SU-DHL-6 (cell line): Measurements from ENCODE around the gene ANKRD44.

Experiments used
- H2AFZ ChIP-seq: fragments of 200-600 bp; sonication (generic); 2 replicates; pipeline ENCODE4 v1.6.1; 2014; ENCODE audit warnings: low read depth, mild to moderate bottlenecking, moderate library complexity, mixed read lengths, antibody characterized with exemption, low read length; ENCODE audit not compliant: severe bottlenecking
- H3F3A ChIP-seq: fragments of 200-600 bp; shearing (Covaris generic); 2 replicates; pipeline ENCODE4 v1.6.0; 2016; ENCODE audit warnings: antibody characterized with exemption, mild to moderate bottlenecking; ENCODE audit not compliant: insufficient read depth
- H3K27ac ChIP-seq: fragments of 200-600 bp; sonication (generic); 2 replicates; pipeline ENCODE4 v1.5.1; 2016; ENCODE audit warnings: low read depth, mild to moderate bottlenecking, low read length, moderate library complexity, mixed read lengths
- H3K27me3 ChIP-seq: fragments of 200-600 bp; sonication (generic), shearing (Covaris generic); 2 replicates; pipeline ENCODE4 v1.6.0; 2014; ENCODE audit warnings: mild to moderate bottlenecking, low read length
- H3K36me3 ChIP-seq: fragments of 200-600 bp; sonication (generic); 2 replicates; pipeline ENCODE4 v1.6.1; 2014; ENCODE audit warnings: mild to moderate bottlenecking, low read length, mixed read lengths
- H3K4me2 ChIP-seq: fragments of 300-600, 200-600 bp; shearing (Covaris generic), sonication (generic); 2 replicates; pipeline ENCODE4 v1.6.0; 2014; ENCODE audit warnings: low read length, low read depth, mild to moderate bottlenecking; ENCODE audit not compliant: poor library complexity, severe bottlenecking
- H3K4me3 ChIP-seq: fragments of 200-600 bp; sonication (generic); 2 replicates; pipeline ENCODE4 v1.5.1; 2014; ENCODE audit warnings: antibody characterized with exemption, low read length, mild to moderate bottlenecking, mixed read lengths; ENCODE audit not compliant: insufficient read depth, poor library complexity, severe bottlenecking
- H3K79me2 ChIP-seq: fragments of 200-600 bp; sonication (generic); 2 replicates; pipeline ENCODE4 v1.6.1; 2014; ENCODE audit warnings: mild to moderate bottlenecking, low read length, moderate library complexity; ENCODE audit not compliant: insufficient read depth
- H3K9ac ChIP-seq: fragments of 200-600 bp; sonication (generic); 2 replicates; pipeline ENCODE4 v1.7.0; 2014; ENCODE audit warnings: mild to moderate bottlenecking, low read length
- H3K9me2 ChIP-seq: fragments of 200-600 bp; sonication (generic); replicated peaks from 2 replicates; pipeline ENCODE4 v1.6.1; 2014; ENCODE audit warnings: low read length; ENCODE audit not compliant: insufficient read depth
- H3K9me3 ChIP-seq: fragments of 200-600 bp; sonication (generic); 2 replicates; pipeline ENCODE4 v1.6.1; 2014; ENCODE audit warnings: low read length, mixed read lengths; ENCODE audit not compliant: insufficient read depth
- H4K20me1 ChIP-seq: fragments of 200-600 bp; sonication (generic); 2 replicates; pipeline ENCODE4 v1.6.1; 2014; ENCODE audit warnings: low read depth, mild to moderate bottlenecking, antibody characterized with exemption, low read length, moderate library complexity, mixed read lengths
- EZH2phosphoT487 ChIP-seq: fragments of 200-600 bp; sonication (generic), shearing (Covaris generic); conservative IDR thresholded peaks from 2 replicates; pipeline ENCODE4 v1.6.1; 2018; ENCODE audit warnings: mild to moderate bottlenecking, antibody characterized with exemption, low read length, moderate library complexity, mixed read lengths
- TF ChIP-seq, protein P1 (sequence below): fragments of 200-600 bp; sonication (generic); IDR thresholded peaks from one replicate; pipeline ENCODE4 v1.5.1; 2017; ENCODE audit warnings: antibody characterized with exemption, mild to moderate bottlenecking, low read length, moderate library complexity; ENCODE audit not compliant: insufficient read depth, poor library complexity, severe bottlenecking

The ANKRD44 gene

DNA sequence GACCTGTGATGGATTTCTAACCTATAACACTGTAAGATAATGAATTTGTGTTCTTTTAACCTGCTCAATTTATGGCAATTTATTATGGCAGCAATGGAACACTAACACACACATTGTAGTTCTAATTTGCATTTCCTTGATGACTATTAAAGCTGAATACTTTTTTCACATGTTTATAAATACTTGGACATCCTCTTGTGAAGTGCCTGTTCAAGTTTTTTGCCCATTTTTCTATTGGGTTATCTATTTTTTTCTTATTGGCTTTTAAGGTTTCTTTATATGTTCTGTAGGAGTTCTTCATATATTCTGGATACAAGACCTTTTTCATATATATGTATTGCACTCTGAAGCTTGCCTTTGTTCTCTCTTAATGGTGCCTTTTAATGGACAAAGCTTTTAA lies 255.5 kb downstream of the ANKRD44 start:
- H3K27ac ChIP-seq = no peak overlapping the region
- H4K20me1 ChIP-seq = no peaks in the 10 kb centered on the region
- no peak for TF ChIP-seq EZH2phosphoT487
- TF ChIP-seq, protein P1, sequence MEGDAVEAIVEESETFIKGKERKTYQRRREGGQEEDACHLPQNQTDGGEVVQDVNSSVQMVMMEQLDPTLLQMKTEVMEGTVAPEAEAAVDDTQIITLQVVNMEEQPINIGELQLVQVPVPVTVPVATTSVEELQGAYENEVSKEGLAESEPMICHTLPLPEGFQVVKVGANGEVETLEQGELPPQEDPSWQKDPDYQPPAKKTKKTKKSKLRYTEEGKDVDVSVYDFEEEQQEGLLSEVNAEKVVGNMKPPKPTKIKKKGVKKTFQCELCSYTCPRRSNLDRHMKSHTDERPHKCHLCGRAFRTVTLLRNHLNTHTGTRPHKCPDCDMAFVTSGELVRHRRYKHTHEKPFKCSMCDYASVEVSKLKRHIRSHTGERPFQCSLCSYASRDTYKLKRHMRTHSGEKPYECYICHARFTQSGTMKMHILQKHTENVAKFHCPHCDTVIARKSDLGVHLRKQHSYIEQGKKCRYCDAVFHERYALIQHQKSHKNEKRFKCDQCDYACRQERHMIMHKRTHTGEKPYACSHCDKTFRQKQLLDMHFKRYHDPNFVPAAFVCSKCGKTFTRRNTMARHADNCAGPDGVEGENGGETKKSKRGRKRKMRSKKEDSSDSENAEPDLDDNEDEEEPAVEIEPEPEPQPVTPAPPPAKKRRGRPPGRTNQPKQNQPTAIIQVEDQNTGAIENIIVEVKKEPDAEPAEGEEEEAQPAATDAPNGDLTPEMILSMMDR = no peak

DNA sequence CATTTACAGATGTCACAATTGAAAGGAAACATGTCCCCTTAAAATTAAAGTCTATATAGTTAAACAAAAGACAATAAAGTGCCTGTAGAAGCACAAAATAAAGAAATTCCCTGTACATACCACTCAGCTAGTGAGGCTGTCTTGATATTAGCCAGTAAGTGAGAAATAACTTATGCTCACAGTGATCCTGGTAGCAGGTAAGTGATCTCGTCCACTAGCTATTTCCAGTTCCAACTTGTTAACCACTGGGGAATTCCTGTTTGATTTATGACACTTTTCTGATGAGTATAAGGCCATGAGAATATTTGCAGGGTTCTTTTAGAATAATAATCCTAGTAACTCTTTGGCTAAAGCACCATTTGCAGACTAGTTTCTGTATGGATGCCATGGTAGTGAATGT lies 256.1 kb downstream of the ANKRD44 start:
- no peak for TF ChIP-seq EZH2phosphoT487
- TF ChIP-seq, protein P1 = no peak
- H3K9me3 ChIP-seq = no peaks in the 10 kb centered on the region; the same call in 1 of the 2 replicates
- no peak overlapping the region for H3K4me2 ChIP-seq
- H2AFZ ChIP-seq = no peak overlapping the region
- no peaks in the 10 kb centered on the region for H3K79me2 ChIP-seq
- no peak overlapping the region for H3K27ac ChIP-seq
- H4K20me1 ChIP-seq = no peaks in the 10 kb centered on the region
- no peak overlapping the region for H3K4me3 ChIP-seq
- no peaks in the 10 kb centered on the region for H3K9me2 ChIP-seq
- H3F3A ChIP-seq = no peaks in the 10 kb centered on the region
- H3K27me3 ChIP-seq = no peaks in the 10 kb centered on the region
- H3K36me3 ChIP-seq = peaks cover 22% of the 10 kb centered on the region
- H3K9ac ChIP-seq = no peak overlapping the region

More for the DNA sequence above, 255.5 kb downstream of the ANKRD44 start:
- H3K36me3 ChIP-seq = peaks cover 22% of the 10 kb centered on the region
- no peak overlapping the region for H3K9ac ChIP-seq
- H3K27me3 ChIP-seq = no peaks in the 10 kb centered on the region
- no peak overlapping the region for H2AFZ ChIP-seq
- no peaks in the 10 kb centered on the region for H3K79me2 ChIP-seq
- no peak overlapping the region for H3K4me3 ChIP-seq
- H3K9me2 ChIP-seq = no peaks in the 10 kb centered on the region
- H3K9me3 ChIP-seq = no peaks in the 10 kb centered on the region; the same call in 1 of the 2 replicates
- no peak overlapping the region for H3K4me2 ChIP-seq
- no peaks in the 10 kb centered on the region for H3F3A ChIP-seq

DNA sequence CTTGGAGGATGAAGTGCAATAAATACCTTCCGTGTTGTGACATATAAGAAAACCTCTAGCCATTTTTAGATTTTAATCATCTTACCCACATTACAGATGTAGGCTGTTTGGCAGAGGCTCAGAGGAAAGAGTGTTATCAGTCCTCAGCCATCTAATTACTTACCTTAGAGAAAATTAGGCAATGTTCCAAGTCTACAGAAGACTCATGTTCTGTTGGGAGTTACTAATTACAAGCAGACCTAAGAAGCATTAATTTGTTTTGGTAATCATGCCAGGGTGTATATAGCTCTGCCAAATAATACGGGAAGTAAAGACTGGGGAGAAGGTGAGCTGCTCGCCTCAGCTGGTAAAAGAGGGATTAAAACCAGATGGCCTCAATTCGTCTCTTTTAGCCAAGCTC lies 258.2 kb downstream of the ANKRD44 start:
- H4K20me1 ChIP-seq = no peaks in the 10 kb centered on the region
- no peaks in the 10 kb centered on the region for H3K79me2 ChIP-seq
- H3K9ac ChIP-seq = no peak overlapping the region
- no peaks in the 10 kb centered on the region for H3F3A ChIP-seq
- no peak overlapping the region for H3K4me3 ChIP-seq
- H3K9me2 ChIP-seq = no peaks in the 10 kb centered on the region
- no peaks in the 10 kb centered on the region for H3K27me3 ChIP-seq
- H3K4me2 ChIP-seq = no peak overlapping the region
- H3K9me3 ChIP-seq = no peaks in the 10 kb centered on the region; the same call in 1 of the 2 replicates
- no peak for TF ChIP-seq EZH2phosphoT487
- TF ChIP-seq, protein P1 = no peak
- no peak overlapping the region for H2AFZ ChIP-seq
- no peak overlapping the region for H3K27ac ChIP-seq
- H3K36me3 ChIP-seq = peaks cover 22% of the 10 kb centered on the region
